ENCODE measurements around the gene RASA1.

DNA sequence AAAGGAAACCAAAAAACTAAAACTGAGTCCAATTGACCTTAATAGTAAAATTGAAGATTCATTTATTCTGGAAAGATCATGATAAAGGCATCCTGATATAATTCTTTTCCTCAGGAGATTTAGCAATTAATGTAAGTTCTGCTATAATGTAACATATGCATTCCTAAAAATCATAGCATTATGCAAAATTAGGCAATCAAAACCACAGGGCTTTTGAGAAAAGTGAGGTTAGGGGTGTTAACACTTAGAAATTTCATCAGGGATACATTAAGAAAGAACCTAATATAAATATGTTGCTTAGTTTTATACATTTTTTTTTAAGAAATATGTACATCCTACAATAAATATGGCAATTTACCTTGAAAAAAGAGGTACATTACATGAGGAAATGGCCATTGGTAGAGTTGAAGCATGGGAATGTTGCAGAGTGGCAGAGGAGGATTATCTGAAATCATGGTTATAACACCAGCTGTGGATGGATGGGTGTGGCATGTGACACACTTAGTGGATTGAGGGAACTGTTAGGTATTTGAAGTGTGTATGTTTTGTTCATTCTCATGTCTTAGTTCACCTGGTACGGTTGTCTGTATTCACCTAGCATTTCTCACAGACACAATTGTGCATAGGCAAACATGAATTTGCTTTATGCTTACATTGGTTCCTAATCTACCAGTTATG is 94.0 kb downstream of the RASA1 start:
- TF ChIP-seq, protein P1, sequence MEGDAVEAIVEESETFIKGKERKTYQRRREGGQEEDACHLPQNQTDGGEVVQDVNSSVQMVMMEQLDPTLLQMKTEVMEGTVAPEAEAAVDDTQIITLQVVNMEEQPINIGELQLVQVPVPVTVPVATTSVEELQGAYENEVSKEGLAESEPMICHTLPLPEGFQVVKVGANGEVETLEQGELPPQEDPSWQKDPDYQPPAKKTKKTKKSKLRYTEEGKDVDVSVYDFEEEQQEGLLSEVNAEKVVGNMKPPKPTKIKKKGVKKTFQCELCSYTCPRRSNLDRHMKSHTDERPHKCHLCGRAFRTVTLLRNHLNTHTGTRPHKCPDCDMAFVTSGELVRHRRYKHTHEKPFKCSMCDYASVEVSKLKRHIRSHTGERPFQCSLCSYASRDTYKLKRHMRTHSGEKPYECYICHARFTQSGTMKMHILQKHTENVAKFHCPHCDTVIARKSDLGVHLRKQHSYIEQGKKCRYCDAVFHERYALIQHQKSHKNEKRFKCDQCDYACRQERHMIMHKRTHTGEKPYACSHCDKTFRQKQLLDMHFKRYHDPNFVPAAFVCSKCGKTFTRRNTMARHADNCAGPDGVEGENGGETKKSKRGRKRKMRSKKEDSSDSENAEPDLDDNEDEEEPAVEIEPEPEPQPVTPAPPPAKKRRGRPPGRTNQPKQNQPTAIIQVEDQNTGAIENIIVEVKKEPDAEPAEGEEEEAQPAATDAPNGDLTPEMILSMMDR (IDR thresholded peaks at IDR 0.05): no peak
- TF ChIP-seq POLR2A (IDR thresholded peaks at IDR 0.05) (no peak), EP300 (IDR thresholded peaks at IDR 0.05) (no peak)

Measured in ovary (tissue), 3 donors.